HCT116 (cell line): ENCODE measurements around the gene FKBP1A. TPM values are rescaled to one million over a fixed set of nuclear protein-coding genes. Genes with fewer than 3 reads are reported as not detected.

ENCODE experiments used
- ATAC-seq: fragments of 200-7000 bp; cut with Tn5 transposase; 2 replicates; pipeline ENCODE4 v1.9.1; 2020; ENCODE audit warnings: mild to moderate bottlenecking, moderate library complexity
- BruUV-seq: library from RNA; stranded (reverse); fragments of 400-500 nt; replicated peaks from 2 replicates; lab custom pipeline; 2021; lab: Mats Ljungman, UMichigan
- CTCF ChIA-PET: fragments of 300-600 bp; sonication (Branson Sonifier 250); formaldehyde crosslinking; loops from one replicate; lab custom pipeline; 2021; ENCODE audit warnings: antibody characterized with exemption; lab: Charles Lee
- POLR2A ChIA-PET: fragments of 300-600, 350-600 bp; sonication (Branson Sonifier 250); formaldehyde crosslinking; loops from one replicate; lab custom pipeline; 2021; ENCODE audit warnings: antibody characterized with exemption; lab: Charles Lee
- RAD21 ChIA-PET, 2 experiments: fragments of 300-600 bp; sonication (Branson Sonifier 250); formaldehyde crosslinking; loops; one replicate each; lab custom pipeline; 2023; ENCODE audit warnings: low total read pairs in 2 of 2; ENCODE audit not compliant: uncharacterized antibody in 2 of 2, unreplicated experiment in 2 of 2, low non-redundant PET in 1 of 2; lab: Charles Lee
- DNase-seq: peaks from one replicate; pipeline ENCODE4 v3.0.0-alpha.2; 2010; ENCODE audit warnings: low read depth, low spot score
- H2AFZ ChIP-seq: fragments of 200-600 bp; shearing (Covaris generic), sonication (generic); 2 replicates; pipeline ENCODE4 v1.6.1; 2017; ENCODE audit warnings: low read depth, mixed run types, mixed read lengths, antibody characterized with exemption, low read length; ENCODE audit not compliant: poor library complexity, severe bottlenecking
- H3K27ac ChIP-seq: 2 replicates; pipeline ENCODE4 v1.5.1; 2012; ENCODE audit warnings: low read depth, low read length
- H3K27me3 ChIP-seq: fragments of 200-600 bp; sonication (generic); 2 replicates; pipeline ENCODE4 v1.6.1; 2016; ENCODE audit warnings: mixed run types, low read length, mixed read lengths; ENCODE audit not compliant: insufficient read depth
- H3K36me3 ChIP-seq, 2 experiments: fragments of 200-500 bp in 1 of 2; fragments of 200-600 bp in 1 of 2; sonication (Bioruptor generic) in 1 of 2; sonication (generic) in 1 of 2; 2 replicates each; pipeline versions ENCODE4 v1.5.1 to v1.6.1; 2014 to 2016; ENCODE audit warnings: low read length in 2 of 2, inconsistent platforms in 1 of 2, mixed read lengths in 1 of 2, mixed run types in 1 of 2; ENCODE audit not compliant: insufficient read depth in 2 of 2, control insufficient read depth in 1 of 2
- H3K4me1 ChIP-seq, 2 experiments: fragments of 200-600 bp in 1 of 2; sonication (generic) in 1 of 2; 2 replicates each; pipeline versions ENCODE4 v1.5.1 to v1.6.1; 2012 to 2017; ENCODE audit warnings: low read length in 2 of 2, inconsistent platforms in 1 of 2, mild to moderate bottlenecking in 1 of 2, mixed read lengths in 1 of 2, mixed run types in 1 of 2, moderate library complexity in 1 of 2; ENCODE audit not compliant: insufficient read depth in 2 of 2, control insufficient read depth in 1 of 2
- H3K4me2 ChIP-seq: fragments of 200-600 bp; sonication (generic); 2 replicates; pipeline ENCODE4 v1.6.1; 2017; ENCODE audit warnings: mixed run types, low read length, mixed read lengths
- H3K4me3 ChIP-seq, 2 experiments: fragments of 200-600 bp in 1 of 2; sonication (generic) in 1 of 2; replicated peaks in 1 of 2; 2 replicates each; pipeline ENCODE4 v1.5.1; 2011 to 2016; ENCODE audit warnings: low read length in 2 of 2, control low read depth in 1 of 2, low read depth in 1 of 2, mild to moderate bottlenecking in 1 of 2, mixed read lengths in 1 of 2, mixed run types in 1 of 2
- H3K79me2 ChIP-seq: fragments of 200-600 bp; sonication (generic); 2 replicates; pipeline ENCODE4 v1.6.1; 2017; ENCODE audit warnings: mild to moderate bottlenecking, mixed run types, low read length, moderate library complexity, mixed read lengths; ENCODE audit not compliant: insufficient read depth
- H3K9ac ChIP-seq: fragments of 200-600 bp; sonication (generic); 2 replicates; pipeline ENCODE4 v1.6.1; 2016; ENCODE audit warnings: low read length, mixed read lengths
- H3K9me2 ChIP-seq: fragments of 200-600 bp; sonication (generic), shearing (Covaris generic); 2 replicates; pipeline ENCODE4 v1.6.1; 2017; ENCODE audit warnings: mixed run types, mild to moderate bottlenecking, moderate library complexity; ENCODE audit not compliant: insufficient read depth
- H3K9me3 ChIP-seq, 2 experiments: fragments of 200-500 bp in 1 of 2; fragments of 200-600 bp in 1 of 2; sonication (Bioruptor generic) in 1 of 2; sonication (generic) in 1 of 2; 2 replicates each; pipeline ENCODE4 v1.6.1; 2014 to 2017; ENCODE audit warnings: low read length in 2 of 2, mixed read lengths in 2 of 2, inconsistent platforms in 1 of 2, low read depth in 1 of 2, mild to moderate bottlenecking in 1 of 2, mixed run types in 1 of 2, moderate library complexity in 1 of 2; ENCODE audit not compliant: control insufficient read depth in 1 of 2, insufficient read depth in 1 of 2
- H4K20me1 ChIP-seq: fragments of 200-600 bp; sonication (generic), shearing (Covaris generic); 2 replicates; pipeline ENCODE4 v1.6.1; 2017; ENCODE audit warnings: mixed run types, mild to moderate bottlenecking, moderate library complexity; ENCODE audit not compliant: insufficient read depth
- CBX3 ChIP-seq: IDR thresholded peaks from 2 replicates; pipeline ENCODE4 v1.6.1; 2012; ENCODE audit warnings: low read depth
- CEBPB ChIP-seq: IDR thresholded peaks from 2 replicates; pipeline ENCODE4 v1.6.1; 2012; ENCODE audit warnings: low read depth
- ELF1 ChIP-seq: IDR thresholded peaks from 2 replicates; pipeline ENCODE4 v1.6.1; 2012; ENCODE audit warnings: low read depth, borderline replicate concordance
- EZH2phosphoT487 ChIP-seq: fragments of 200-600 bp; IDR thresholded peaks from 2 replicates; pipeline ENCODE4 v1.6.1; 2018; ENCODE audit warnings: antibody characterized with exemption, borderline replicate concordance
- JUND ChIP-seq: IDR thresholded peaks from 2 replicates; pipeline ENCODE4 v1.6.1; 2012
- RAD21 ChIP-seq: IDR thresholded peaks from 2 replicates; pipeline ENCODE4 v1.6.1; 2012; ENCODE audit warnings: low read depth, mild to moderate bottlenecking
- SP1 ChIP-seq: IDR thresholded peaks from 2 replicates; pipeline ENCODE4 v1.6.1; 2012; ENCODE audit warnings: low read depth
- TCF7L2 ChIP-seq: IDR thresholded peaks from 2 replicates; pipeline ENCODE4 v1.7.0; 2011; ENCODE audit warnings: borderline replicate concordance, inconsistent platforms; ENCODE audit not compliant: insufficient read depth, insufficient read length; ENCODE audit errors: extremely low read depth
- YY1 ChIP-seq: IDR thresholded peaks from 2 replicates; pipeline ENCODE4 v1.6.1; 2011; ENCODE audit warnings: low read length, low read depth, moderate library complexity, mild to moderate bottlenecking; ENCODE audit not compliant: insufficient replicate concordance; ENCODE audit errors: extremely low read depth
- ZBTB33 ChIP-seq: IDR thresholded peaks from 2 replicates; pipeline ENCODE4 v1.6.1; 2011; ENCODE audit warnings: mild to moderate bottlenecking, low read length, moderate library complexity; ENCODE audit not compliant: insufficient replicate concordance; ENCODE audit errors: extremely low read depth
- ZFX ChIP-seq: fragments of 450-650 bp; IDR thresholded peaks from 2 replicates; pipeline ENCODE4 v1.6.1; 2017
- ZNF274 ChIP-seq: fragments of 200-500 bp; sonication (Bioruptor generic); IDR thresholded peaks from 2 replicates; pipeline ENCODE4 v1.6.1; 2014; ENCODE audit warnings: mild to moderate bottlenecking, low read depth, low read length, inconsistent platforms
- intact Hi-C: fragments of 100-400 bp; cut with micrococcal nuclease; formaldehyde crosslinking; loops from 2 replicates; pipeline ENCODE4 v1.10.0; 2022
- total RNA-seq: library from RNA; stranded (reverse); gene quantifications from one replicate; pipeline ENCODE4 v1.2.1, GENCODE V29; 2021; ENCODE audit not compliant: unreplicated experiment
- TF ChIP-seq, protein P1 (sequence below): IDR thresholded peaks from 2 replicates; pipeline ENCODE4 v1.6.1; 2012; ENCODE audit warnings: low read depth
- TF ChIP-seq, protein P2 (sequence below): IDR thresholded peaks from 2 replicates; pipeline ENCODE4 v1.6.1; 2012

The FKBP1A gene
- total RNA-seq, 1 experiment from 2014 or later = 259 TPM

- no peaks in the 10 kb centered on the region for H3K27me3 ChIP-seq
- no peak overlapping the region for H3K4me3 ChIP-seq
- DNase-seq (no peak), ATAC-seq (no peak)
- H3K4me2 ChIP-seq = no peak overlapping the region
- TF ChIP-seq ZFX = no peak
- no peak for TF ChIP-seq TCF7L2
- TF ChIP-seq SP1 = no peak
- TF ChIP-seq, protein P1, sequence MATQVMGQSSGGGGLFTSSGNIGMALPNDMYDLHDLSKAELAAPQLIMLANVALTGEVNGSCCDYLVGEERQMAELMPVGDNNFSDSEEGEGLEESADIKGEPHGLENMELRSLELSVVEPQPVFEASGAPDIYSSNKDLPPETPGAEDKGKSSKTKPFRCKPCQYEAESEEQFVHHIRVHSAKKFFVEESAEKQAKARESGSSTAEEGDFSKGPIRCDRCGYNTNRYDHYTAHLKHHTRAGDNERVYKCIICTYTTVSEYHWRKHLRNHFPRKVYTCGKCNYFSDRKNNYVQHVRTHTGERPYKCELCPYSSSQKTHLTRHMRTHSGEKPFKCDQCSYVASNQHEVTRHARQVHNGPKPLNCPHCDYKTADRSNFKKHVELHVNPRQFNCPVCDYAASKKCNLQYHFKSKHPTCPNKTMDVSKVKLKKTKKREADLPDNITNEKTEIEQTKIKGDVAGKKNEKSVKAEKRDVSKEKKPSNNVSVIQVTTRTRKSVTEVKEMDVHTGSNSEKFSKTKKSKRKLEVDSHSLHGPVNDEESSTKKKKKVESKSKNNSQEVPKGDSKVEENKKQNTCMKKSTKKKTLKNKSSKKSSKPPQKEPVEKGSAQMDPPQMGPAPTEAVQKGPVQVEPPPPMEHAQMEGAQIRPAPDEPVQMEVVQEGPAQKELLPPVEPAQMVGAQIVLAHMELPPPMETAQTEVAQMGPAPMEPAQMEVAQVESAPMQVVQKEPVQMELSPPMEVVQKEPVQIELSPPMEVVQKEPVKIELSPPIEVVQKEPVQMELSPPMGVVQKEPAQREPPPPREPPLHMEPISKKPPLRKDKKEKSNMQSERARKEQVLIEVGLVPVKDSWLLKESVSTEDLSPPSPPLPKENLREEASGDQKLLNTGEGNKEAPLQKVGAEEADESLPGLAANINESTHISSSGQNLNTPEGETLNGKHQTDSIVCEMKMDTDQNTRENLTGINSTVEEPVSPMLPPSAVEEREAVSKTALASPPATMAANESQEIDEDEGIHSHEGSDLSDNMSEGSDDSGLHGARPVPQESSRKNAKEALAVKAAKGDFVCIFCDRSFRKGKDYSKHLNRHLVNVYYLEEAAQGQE = no peak
- TF ChIP-seq, all 23 proteins: peak for 0
- H4K20me1 ChIP-seq = no peaks in the 10 kb centered on the region
- no TSS peak for BruUV-seq
- no peaks in the 10 kb centered on the region for H3K9me2 ChIP-seq
- H3K9me3 ChIP-seq = no peaks in the 10 kb centered on the region
- no peak overlapping the region for H3K27ac ChIP-seq
- ChIA-PET CTCF (interaction anchor here (1.0 kb wide), 1 partner anchor 116 kb away, joined by 3 read pairs; no protein-coding TSS in a partner anchor), POLR2A (no interaction called here), RAD21 (no interaction called here)
- peaks cover 14% of the 10 kb centered on the region for H3K79me2 ChIP-seq
- intact Hi-C loops = no loop called here
- no peaks in the 10 kb centered on the region for H3K36me3 ChIP-seq
- H3K9ac ChIP-seq = no peak overlapping the region
- no peak overlapping the region for H2AFZ ChIP-seq
- H3K4me1 ChIP-seq = peaks cover 8 to 21% of the 10 kb centered on the region in 2 experiments
Observed at GRCh38 chr20:1321654-1321939, 71.3 kb downstream of the FKBP1A start.

DNA sequence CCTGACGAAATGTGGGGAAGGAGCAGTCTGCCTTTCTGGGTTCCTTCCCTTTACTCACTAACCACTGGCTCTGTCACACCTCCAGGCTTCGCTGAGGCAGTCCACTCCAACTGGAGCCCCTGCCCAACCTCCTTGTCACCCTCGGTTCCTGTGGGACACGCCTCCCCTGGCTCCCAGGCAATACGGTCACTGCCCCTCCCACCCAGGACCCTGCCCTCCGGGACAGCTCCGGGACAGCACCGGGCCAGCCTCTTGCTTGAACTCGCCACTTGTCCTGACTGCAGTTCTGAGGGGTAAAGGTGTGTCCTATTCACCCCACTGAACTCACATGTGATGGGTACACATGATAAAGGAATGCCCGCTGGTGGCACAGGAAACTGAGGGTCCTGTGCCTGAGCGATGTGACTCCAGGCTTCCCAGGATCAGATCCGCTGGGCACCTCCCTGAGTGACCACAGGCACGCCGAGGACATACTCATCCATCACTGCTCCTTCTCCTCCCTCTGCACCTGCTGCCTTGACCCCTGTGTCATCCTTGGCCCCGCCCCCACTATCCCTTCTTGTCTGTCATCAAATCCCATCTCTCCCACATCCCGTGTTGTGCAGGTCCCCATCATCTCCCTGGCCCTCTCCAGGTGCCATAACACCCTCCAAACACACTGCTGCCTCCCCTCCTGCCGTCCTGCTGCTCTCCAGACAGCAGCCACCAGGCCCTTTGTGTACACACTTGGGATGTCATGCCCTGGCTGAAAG, 71.8 kb downstream of the FKBP1A start:
- Histone ChIP-seq H3K79me2 (peaks cover 9% of the 10 kb centered on the region), H3K4me2 (no peak overlapping the region), H3K4me1 (peaks cover 5 to 16% of the 10 kb centered on the region in 2 experiments; a peak in 3 of 4 replicates), H2AFZ (no peak overlapping the region), H3K36me3 (no peaks in the 10 kb centered on the region), H3K27me3 (no peaks in the 10 kb centered on the region), H3K9me3 (no peaks in the 10 kb centered on the region), H3K4me3 (no peak overlapping the region), H3K27ac (no peak overlapping the region), H3K9me2 (no peaks in the 10 kb centered on the region), H3K9ac (no peak overlapping the region), H4K20me1 (no peaks in the 10 kb centered on the region)
- ChIA-PET POLR2A (no interaction called here), RAD21 (no interaction called here), CTCF (interaction anchor here (1.0 kb wide), 1 partner anchor 117 kb away, joined by 3 read pairs; no protein-coding TSS in a partner anchor)
- ATAC-seq (no peak), DNase-seq (no peak)
- intact Hi-C loops = no loop called here
- BruUV-seq = no TSS peak
- no peak for TF ChIP-seq ELF1
- TF ChIP-seq, protein P2, sequence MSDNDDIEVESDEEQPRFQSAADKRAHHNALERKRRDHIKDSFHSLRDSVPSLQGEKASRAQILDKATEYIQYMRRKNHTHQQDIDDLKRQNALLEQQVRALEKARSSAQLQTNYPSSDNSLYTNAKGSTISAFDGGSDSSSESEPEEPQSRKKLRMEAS = no peak
- TF ChIP-seq ZNF274 = no peak
- TF ChIP-seq RAD21 = no peak
- no peak for TF ChIP-seq TCF7L2
- no peak for TF ChIP-seq EZH2phosphoT487
- TF ChIP-seq JUND = no peak
- TF ChIP-seq CEBPB = no peak
- no peak for TF ChIP-seq ZBTB33
- TF ChIP-seq YY1 = no peak
- TF ChIP-seq CBX3 = no peak
